SK-N-SH treated with all-trans-retinoic acid at 6 μM for 48 hours (cell line): ENCODE results near the gene OSBPL5.
"Not testable (repeated sequence)": the region's sequence is repeated elsewhere in the genome, so short reads cannot be mapped to it uniquely, and the experiment has no call there.

ENCODE experiments used
- ATAC-seq: fragments of 200-7000 bp; cut with Tn5 transposase; 3 replicates; pipeline ENCODE4 v1.9.1; 2020; ENCODE audit warnings: mild to moderate bottlenecking, moderate library complexity
- ARNTL ChIP-seq: fragments of 450-650 bp; formaldehyde crosslinking; IDR thresholded peaks from 2 replicates; pipeline ENCODE4 v1.5.0; 2020; ENCODE audit warnings: low read depth, mild to moderate bottlenecking, moderate library complexity, borderline replicate concordance
- BACH2 ChIP-seq: fragments of 250-450 bp; sonication (Bioruptor Pico); IDR thresholded peaks from 2 replicates; pipeline ENCODE4 v1.9.0; 2021; ENCODE audit warnings: mild to moderate bottlenecking, borderline replicate concordance
- CSDC2 ChIP-seq: fragments of 250-450 bp; sonication (Bioruptor Pico); IDR thresholded peaks from 2 replicates; pipeline ENCODE4 v1.5.0; 2020; ENCODE audit warnings: mild to moderate bottlenecking, moderate library complexity
- CSRNP3 ChIP-seq: fragments of 250-450 bp; sonication (Bioruptor Pico); IDR thresholded peaks from 2 replicates; pipeline ENCODE4 v1.5.1; 2021; ENCODE audit warnings: mild to moderate bottlenecking, moderate library complexity
- ESRRG ChIP-seq: fragments of 250-450 bp; sonication (Bioruptor Pico); IDR thresholded peaks from 2 replicates; pipeline ENCODE4 v1.6.1; 2021; ENCODE audit warnings: mild to moderate bottlenecking
- GLIS3 ChIP-seq: fragments of 250-450 bp; sonication (Bioruptor Pico); IDR thresholded peaks from 2 replicates; pipeline ENCODE4 v1.5.0; 2020; ENCODE audit warnings: mild to moderate bottlenecking, moderate library complexity
- ISL1 ChIP-seq: fragments of 250-450 bp; sonication (Bioruptor Pico); IDR thresholded peaks from 2 replicates; pipeline ENCODE4 v2.1.2; 2022; ENCODE audit warnings: mild to moderate bottlenecking, moderate library complexity
- OSR1 ChIP-seq: fragments of 250-450 bp; sonication (Bioruptor Pico); IDR thresholded peaks from 2 replicates; pipeline ENCODE4 v1.8.0; 2022; ENCODE audit warnings: moderate library complexity, mild to moderate bottlenecking, inconsistent platforms
- PATZ1 ChIP-seq: fragments of 250-450 bp; sonication (Bioruptor Pico); IDR thresholded peaks from 2 replicates; pipeline ENCODE4 v1.8.0; 2020; ENCODE audit warnings: mild to moderate bottlenecking, moderate library complexity, borderline replicate concordance
- POU6F1 ChIP-seq: fragments of 250-450 bp; sonication (Bioruptor Pico); IDR thresholded peaks from 2 replicates; pipeline ENCODE4 v1.8.0; 2021; ENCODE audit warnings: low read depth, mild to moderate bottlenecking, moderate library complexity, borderline replicate concordance
- PPARA ChIP-seq: fragments of 250-450 bp; sonication (Bioruptor Pico); IDR thresholded peaks from 2 replicates; pipeline ENCODE4 v1.5.0; 2020; ENCODE audit warnings: mild to moderate bottlenecking, borderline replicate concordance
- RARB ChIP-seq: fragments of 250-450 bp; sonication (Bioruptor Pico); IDR thresholded peaks from 2 replicates; pipeline ENCODE4 v1.8.0; 2021; ENCODE audit warnings: mild to moderate bottlenecking, moderate library complexity
- SNAI2 ChIP-seq: fragments of 250-450 bp; sonication (Bioruptor Pico); IDR thresholded peaks from 2 replicates; pipeline ENCODE4 v1.5.0; 2020; ENCODE audit warnings: mild to moderate bottlenecking, moderate library complexity
- TCF4 ChIP-seq: fragments of 250-450 bp; sonication (Bioruptor Pico); IDR thresholded peaks from 2 replicates; pipeline ENCODE4 v1.8.0; 2021; ENCODE audit warnings: mild to moderate bottlenecking, moderate library complexity, borderline replicate concordance
- TOX ChIP-seq: fragments of 250-450 bp; sonication (Bioruptor Pico); IDR thresholded peaks from 2 replicates; pipeline ENCODE4 v1.8.0; 2021; ENCODE audit warnings: mild to moderate bottlenecking, moderate library complexity, borderline replicate concordance
- ZC3H10 ChIP-seq: fragments of 250-450 bp; sonication (Bioruptor Pico); IDR thresholded peaks from 2 replicates; pipeline ENCODE4 v1.5.1; 2021; ENCODE audit warnings: mild to moderate bottlenecking, moderate library complexity
- ZFP3 ChIP-seq: fragments of 250-450 bp; sonication (Bioruptor Pico); IDR thresholded peaks from 2 replicates; pipeline ENCODE4 v1.5.0; 2020; ENCODE audit warnings: mild to moderate bottlenecking, moderate library complexity
- ZFP30 ChIP-seq: fragments of 450-650 bp; formaldehyde crosslinking; IDR thresholded peaks from 2 replicates; pipeline ENCODE4 v1.5.0; 2022; ENCODE audit warnings: mild to moderate bottlenecking, moderate library complexity
- ZNF565 ChIP-seq: fragments of 450-650 bp; formaldehyde crosslinking; conservative IDR thresholded peaks from 2 replicates; pipeline ENCODE4 v1.5.0; 2020; ENCODE audit warnings: low read depth, mild to moderate bottlenecking, moderate library complexity
- ZNF70 ChIP-seq: fragments of 450-650 bp; formaldehyde crosslinking; IDR thresholded peaks from 2 replicates; pipeline ENCODE4 v1.5.0; 2020; ENCODE audit warnings: mild to moderate bottlenecking, moderate library complexity
- ZNF8 ChIP-seq: fragments of 450-650 bp; formaldehyde crosslinking; IDR thresholded peaks from 2 replicates; pipeline ENCODE4 v1.5.0; 2020; ENCODE audit warnings: mild to moderate bottlenecking, moderate library complexity
- TF ChIP-seq, protein P1 (sequence below): fragments of 250-450 bp; sonication (Bioruptor Pico); IDR thresholded peaks from 2 replicates; pipeline ENCODE4 v1.5.0; 2020; ENCODE audit warnings: mild to moderate bottlenecking, moderate library complexity

OSBPL5 gene

DNA sequence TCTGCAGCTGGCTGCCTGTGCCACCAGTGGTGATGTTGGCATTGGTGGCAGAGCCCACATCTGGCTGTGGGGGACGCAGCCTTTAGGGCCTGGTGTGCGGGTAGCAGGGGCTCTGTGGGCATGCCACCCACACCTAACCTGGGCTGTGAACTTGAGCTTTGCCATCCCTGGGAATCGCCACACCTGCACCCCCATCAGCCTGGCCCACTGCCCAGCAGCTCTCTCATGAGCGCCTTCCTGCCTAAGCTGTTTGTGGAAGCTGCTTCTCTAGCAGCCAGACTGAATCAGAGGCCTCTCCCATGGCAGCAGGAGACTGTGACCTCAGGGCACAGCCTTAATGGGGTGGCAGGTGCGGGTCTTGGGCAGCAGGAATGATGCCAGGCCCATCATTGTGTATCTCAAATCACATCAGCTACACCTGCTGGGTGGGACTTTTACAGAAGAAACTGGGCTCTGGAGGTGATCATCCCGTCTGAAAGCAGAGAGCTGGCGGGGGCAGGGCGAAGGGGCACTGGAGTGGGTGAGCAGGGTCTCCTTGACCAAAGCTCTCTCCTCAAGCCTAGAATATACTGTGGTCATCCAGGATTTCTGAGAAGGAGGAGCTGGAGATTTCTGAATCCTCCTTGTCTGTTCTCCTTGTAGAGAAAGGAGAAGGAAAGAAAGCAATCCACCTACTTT, 90.1 kb downstream of the OSBPL5 start:
- ATAC-seq, result no peak
- no peak for TF ChIP-seq POU6F1 (CRISPR knock-in tag)
- TF ChIP-seq ISL1, result no peak
- TF ChIP-seq TCF4, result no peak
- TF ChIP-seq CSRNP3 (CRISPR knock-in tag), result no peak
- TF ChIP-seq OSR1, result no peak
- TF ChIP-seq PPARA, result no peak
- no peak for TF ChIP-seq RARB (CRISPR knock-in tag)
- no peak for TF ChIP-seq ZC3H10
- TF ChIP-seq ZFP3, result no peak
- TF ChIP-seq CSDC2 (CRISPR knock-in tag), result no peak
- TF ChIP-seq ZNF565 (CRISPR knock-in tag), result no peak
- TF ChIP-seq, protein P1, sequence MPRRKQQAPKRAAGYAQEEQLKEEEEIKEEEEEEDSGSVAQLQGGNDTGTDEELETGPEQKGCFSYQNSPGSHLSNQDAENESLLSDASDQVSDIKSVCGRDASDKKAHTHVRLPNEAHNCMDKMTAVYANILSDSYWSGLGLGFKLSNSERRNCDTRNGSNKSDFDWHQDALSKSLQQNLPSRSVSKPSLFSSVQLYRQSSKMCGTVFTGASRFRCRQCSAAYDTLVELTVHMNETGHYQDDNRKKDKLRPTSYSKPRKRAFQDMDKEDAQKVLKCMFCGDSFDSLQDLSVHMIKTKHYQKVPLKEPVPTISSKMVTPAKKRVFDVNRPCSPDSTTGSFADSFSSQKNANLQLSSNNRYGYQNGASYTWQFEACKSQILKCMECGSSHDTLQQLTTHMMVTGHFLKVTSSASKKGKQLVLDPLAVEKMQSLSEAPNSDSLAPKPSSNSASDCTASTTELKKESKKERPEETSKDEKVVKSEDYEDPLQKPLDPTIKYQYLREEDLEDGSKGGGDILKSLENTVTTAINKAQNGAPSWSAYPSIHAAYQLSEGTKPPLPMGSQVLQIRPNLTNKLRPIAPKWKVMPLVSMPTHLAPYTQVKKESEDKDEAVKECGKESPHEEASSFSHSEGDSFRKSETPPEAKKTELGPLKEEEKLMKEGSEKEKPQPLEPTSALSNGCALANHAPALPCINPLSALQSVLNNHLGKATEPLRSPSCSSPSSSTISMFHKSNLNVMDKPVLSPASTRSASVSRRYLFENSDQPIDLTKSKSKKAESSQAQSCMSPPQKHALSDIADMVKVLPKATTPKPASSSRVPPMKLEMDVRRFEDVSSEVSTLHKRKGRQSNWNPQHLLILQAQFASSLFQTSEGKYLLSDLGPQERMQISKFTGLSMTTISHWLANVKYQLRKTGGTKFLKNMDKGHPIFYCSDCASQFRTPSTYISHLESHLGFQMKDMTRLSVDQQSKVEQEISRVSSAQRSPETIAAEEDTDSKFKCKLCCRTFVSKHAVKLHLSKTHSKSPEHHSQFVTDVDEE (CRISPR knock-in tag), result no peak
- no peak for TF ChIP-seq ARNTL (CRISPR knock-in tag)
- no peak for TF ChIP-seq GLIS3 (CRISPR knock-in tag)
- TF ChIP-seq ZNF70, result no peak
- TF ChIP-seq ZNF8 (CRISPR knock-in tag), result no peak
- no peak for TF ChIP-seq ESRRG (CRISPR knock-in tag)
- TF ChIP-seq ZFP30, result no peak

- TF ChIP-seq ZFP30 (no peak), RARB (CRISPR knock-in tag) (no peak), ZNF565 (CRISPR knock-in tag) (no peak), ARNTL (CRISPR knock-in tag) (no peak), ZNF8 (CRISPR knock-in tag) (no peak), TCF4 (no peak), ESRRG (CRISPR knock-in tag) (no peak), ZNF70 (no peak), TOX (CRISPR knock-in tag) (no peak), SNAI2 (CRISPR knock-in tag) (no peak)
- no peak for ATAC-seq
Observed at GRCh38 chr11:3073029-3073435, 92.1 kb downstream of the OSBPL5 start.

- ATAC-seq, result no peak
- TF ChIP-seq SNAI2 (CRISPR knock-in tag) (no peak), ZNF565 (CRISPR knock-in tag) (no peak), GLIS3 (CRISPR knock-in tag) (no peak), PATZ1 (CRISPR knock-in tag) (no peak), ESRRG (CRISPR knock-in tag) (no peak), RARB (CRISPR knock-in tag) (no peak), ZC3H10 (no peak), TOX (CRISPR knock-in tag) (no peak), ISL1 (no peak), BACH2 (no peak), PPARA (no peak), ARNTL (CRISPR knock-in tag) (no peak), POU6F1 (CRISPR knock-in tag) (no peak), ZFP3 (no peak), CSRNP3 (CRISPR knock-in tag) (no peak), TCF4 (no peak)
- TF ChIP-seq, protein P1 (CRISPR knock-in tag), result no peak
Observed at GRCh38 chr11:3069425-3069824, 95.7 kb downstream of the OSBPL5 start.

DNA sequence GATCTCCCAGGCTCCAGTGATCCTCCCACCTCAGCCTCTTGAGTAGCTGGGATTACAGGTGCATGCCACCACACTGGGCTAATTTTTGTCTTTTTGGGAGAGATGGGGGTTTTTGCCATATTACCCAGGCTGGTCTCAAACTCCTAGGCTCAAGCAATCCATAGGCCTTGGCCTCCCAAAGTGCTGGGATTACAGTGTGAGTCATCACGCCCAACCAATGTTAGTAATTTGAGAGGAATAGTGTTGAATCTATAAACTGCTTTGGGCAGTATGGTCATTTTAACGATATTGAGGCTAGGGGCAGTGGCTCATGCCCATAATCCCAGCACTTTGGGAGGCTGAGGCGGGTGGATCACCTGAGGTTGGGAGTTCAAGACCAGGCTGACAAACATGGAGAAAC, 98.8 kb downstream of the OSBPL5 start:
- not testable (repeated sequence) for ATAC-seq
